Prostate gland (tissue), 2 donors: ENCODE results near the gene THBS2.

Experiments
- CTCF ChIP-seq, 4 experiments: fragments of 200-600 bp in 2 of 4; fragments of 450-650 bp in 2 of 4; sonication (generic) in 2 of 4; IDR thresholded peaks; 1 replicate in 3 of 4; 2 replicates in 1 of 4; pipeline ENCODE4 v1.5.1; 2016 to 2019; ENCODE audit warnings: antibody characterized with exemption in 4 of 4, mild to moderate bottlenecking in 2 of 4, moderate library complexity in 2 of 4
- POLR2A ChIP-seq: fragments of 450-650 bp; IDR thresholded peaks from one replicate; pipeline ENCODE4 v1.6.1; 2016; ENCODE audit warnings: antibody characterized with exemption, mild to moderate bottlenecking

- TF ChIP-seq CTCF (IDR thresholded peaks at IDR 0.05) (peak in 3 of 4 experiments; percentile 44 to 63 (median 48)), POLR2A (peak; percentile 46)
Observed at GRCh38 chr6:169212897-169213813, 40.5 kb downstream of the THBS2 start.
